ENCODE results near the gene UCK2. TPM values are rescaled to one million over a fixed set of nuclear protein-coding genes. Genes with fewer than 3 reads are reported as not detected.

UCK2 gene
- total and polyA plus RNA-seq, 4 donors, result 9.6 to 22.0 (median 14.1) TPM

DNA sequence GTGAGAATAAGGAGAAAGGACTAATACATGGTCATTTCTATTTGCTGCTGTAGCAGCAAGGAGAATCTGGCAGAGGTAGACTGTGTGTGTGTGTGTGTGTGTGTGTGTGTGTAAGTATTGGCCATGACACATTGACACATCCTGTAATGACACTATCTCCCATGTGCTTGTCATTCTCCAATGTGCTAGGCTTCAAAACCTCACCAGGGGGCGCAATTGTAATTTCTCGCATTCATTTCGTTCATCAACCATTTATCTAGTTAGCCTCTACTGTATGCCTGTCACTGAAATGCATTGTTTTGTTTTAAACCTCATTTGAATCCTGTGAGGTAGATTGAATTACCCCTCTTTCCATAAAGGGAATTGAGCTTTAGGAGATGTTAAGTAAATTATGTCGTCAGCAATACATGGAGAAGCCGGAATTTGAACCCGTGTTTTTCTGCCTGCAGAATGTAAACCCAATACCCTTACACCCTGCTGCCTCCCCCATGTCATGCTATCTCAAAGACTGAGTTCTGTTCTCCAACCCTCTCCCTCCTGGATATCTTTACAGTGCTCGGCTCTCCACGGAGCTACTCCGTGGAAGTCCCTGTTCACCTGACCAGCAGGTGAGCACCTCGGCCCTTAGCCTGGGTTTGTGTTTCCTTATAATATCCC, 100.8 kb downstream of the UCK2 start:
- Histone ChIP-seq H3K4me3 (no peak overlapping the region), H3K9me3 (ENCODE audit: control insufficient read depth in 4 of 4, insufficient read depth in 3 of 4, low read length in 3 of 4) (no peaks in the 10 kb centered on the region), H3K27ac (ENCODE audit: low read depth in 1 of 2, low read length in 1 of 2) (no peak overlapping the region), H3K27me3 (ENCODE audit: control insufficient read depth in 3 of 3, insufficient read depth in 3 of 3, low read length in 2 of 3) (no peaks in the 10 kb centered on the region), H3K36me3 (ENCODE audit: control insufficient read depth in 4 of 4, insufficient read depth in 4 of 4, low read length in 4 of 4) (no peaks in the 10 kb centered on the region), H3K9ac (ENCODE audit: insufficient read depth in 1 of 2, low read length in 2 of 2) (no peak overlapping the region), H3K4me1 (ENCODE audit: control insufficient read depth in 5 of 5, insufficient read depth in 5 of 5, low read length in 5 of 5) (no peaks in the 10 kb centered on the region)
- WGBS, 2 donors, result 67 to 68% methylated on average over 10 of the region's 10 CpGs
- ATAC-seq (ENCODE audit: insufficient read depth, low FRiP score) (no peak), DNase-seq (peak in 2 of 3 donors; percentile 37 to 44)
- TF ChIP-seq, protein P1, sequence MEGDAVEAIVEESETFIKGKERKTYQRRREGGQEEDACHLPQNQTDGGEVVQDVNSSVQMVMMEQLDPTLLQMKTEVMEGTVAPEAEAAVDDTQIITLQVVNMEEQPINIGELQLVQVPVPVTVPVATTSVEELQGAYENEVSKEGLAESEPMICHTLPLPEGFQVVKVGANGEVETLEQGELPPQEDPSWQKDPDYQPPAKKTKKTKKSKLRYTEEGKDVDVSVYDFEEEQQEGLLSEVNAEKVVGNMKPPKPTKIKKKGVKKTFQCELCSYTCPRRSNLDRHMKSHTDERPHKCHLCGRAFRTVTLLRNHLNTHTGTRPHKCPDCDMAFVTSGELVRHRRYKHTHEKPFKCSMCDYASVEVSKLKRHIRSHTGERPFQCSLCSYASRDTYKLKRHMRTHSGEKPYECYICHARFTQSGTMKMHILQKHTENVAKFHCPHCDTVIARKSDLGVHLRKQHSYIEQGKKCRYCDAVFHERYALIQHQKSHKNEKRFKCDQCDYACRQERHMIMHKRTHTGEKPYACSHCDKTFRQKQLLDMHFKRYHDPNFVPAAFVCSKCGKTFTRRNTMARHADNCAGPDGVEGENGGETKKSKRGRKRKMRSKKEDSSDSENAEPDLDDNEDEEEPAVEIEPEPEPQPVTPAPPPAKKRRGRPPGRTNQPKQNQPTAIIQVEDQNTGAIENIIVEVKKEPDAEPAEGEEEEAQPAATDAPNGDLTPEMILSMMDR (IDR thresholded peaks at IDR 0.05; ENCODE audit: control extremely low read depth, extremely low read depth), result peak; percentile 27

DNA sequence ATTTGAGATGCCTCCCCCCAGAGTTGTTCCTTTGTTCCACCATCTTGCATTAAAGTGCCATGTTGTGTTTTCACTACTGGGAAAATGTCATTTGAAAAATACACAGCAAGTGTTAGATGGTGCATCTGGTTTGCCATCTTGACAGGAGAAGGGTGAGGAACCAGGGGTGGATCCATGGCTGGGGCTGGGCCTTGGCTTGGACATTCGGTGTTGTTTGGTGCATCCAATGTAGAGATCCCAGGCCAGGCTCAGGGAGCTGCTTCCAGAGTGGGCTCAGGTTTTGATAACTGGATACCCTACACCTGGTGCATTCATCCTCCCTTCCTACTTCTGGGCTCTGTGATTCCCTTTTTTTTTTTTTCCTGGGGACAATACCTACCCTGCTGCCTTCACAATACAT, 103.5 kb downstream of the UCK2 start:
- ATAC-seq (ENCODE audit: insufficient read depth, low FRiP score) (no peak), DNase-seq (no peak)
- Histone ChIP-seq H3K36me3 (ENCODE audit: control insufficient read depth in 4 of 4, insufficient read depth in 4 of 4, low read length in 4 of 4) (no peaks in the 10 kb centered on the region), H3K27me3 (ENCODE audit: control insufficient read depth in 3 of 3, insufficient read depth in 3 of 3, low read length in 2 of 3) (no peaks in the 10 kb centered on the region), H3K27ac (ENCODE audit: low read depth in 1 of 2, low read length in 1 of 2) (no peak overlapping the region), H3K9ac (ENCODE audit: insufficient read depth in 1 of 2, low read length in 2 of 2) (no peak overlapping the region), H3K9me3 (ENCODE audit: control insufficient read depth in 4 of 4, insufficient read depth in 3 of 4, low read length in 3 of 4) (peaks cover 0 to 2% (median 0%) of the 10 kb centered on the region in 4 donors), H3K4me3 (no peak overlapping the region), H3K4me1 (ENCODE audit: control insufficient read depth in 5 of 5, insufficient read depth in 5 of 5, low read length in 5 of 5) (no peaks in the 10 kb centered on the region)
- TF ChIP-seq, protein P1 (IDR thresholded peaks at IDR 0.05; ENCODE audit: control extremely low read depth, extremely low read depth), result no peak
- 81 to 98% methylated on average over 1 of the region's 1 CpG for WGBS, 2 donors

DNA sequence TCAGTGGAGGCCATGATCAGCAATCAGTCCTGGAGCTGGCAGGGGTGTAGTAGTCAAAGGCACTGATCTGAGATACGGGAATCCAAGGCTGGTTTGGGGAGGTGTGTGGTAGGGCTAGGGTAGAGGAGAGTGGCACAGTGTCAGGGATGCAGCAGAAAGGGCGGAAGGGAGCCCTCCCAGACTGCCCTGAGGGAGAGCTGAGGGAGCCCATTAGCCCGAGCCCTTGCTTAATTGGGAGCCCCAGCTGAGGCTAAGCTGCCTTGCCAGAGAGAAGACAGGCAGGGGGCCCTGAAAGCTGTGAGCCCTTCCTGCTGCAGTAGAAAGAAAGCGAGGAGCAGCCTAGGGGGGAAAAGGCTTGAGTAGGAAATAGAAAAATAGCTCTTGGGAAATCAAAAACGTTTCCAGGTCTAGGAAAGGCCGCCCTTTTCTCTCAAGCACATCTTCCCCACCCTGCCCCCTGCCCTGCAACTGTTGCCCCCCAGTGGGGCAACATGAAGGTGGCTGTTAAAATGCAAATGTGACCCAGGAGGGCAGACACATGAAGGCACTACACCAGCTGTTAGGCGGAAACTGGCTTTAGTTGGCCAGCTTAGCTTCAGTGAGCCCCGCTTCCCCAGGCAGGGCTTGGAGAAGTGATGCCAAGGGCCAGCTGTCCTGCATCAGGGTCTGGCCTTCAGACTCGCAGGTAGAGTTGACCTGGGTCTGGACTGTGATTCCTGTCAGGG, 106.2 kb downstream of the UCK2 start:
- WGBS, 2 donors, result 78% methylated on average over 9 of the region's 9 CpGs
- no peak for DNase-seq
- Histone ChIP-seq H3K27ac (ENCODE audit: low read depth in 1 of 2, low read length in 1 of 2) (no peak overlapping the region), H3K4me1 (ENCODE audit: control insufficient read depth in 5 of 5, insufficient read depth in 5 of 5, low read length in 5 of 5) (no peaks in the 10 kb centered on the region), H3K4me3 (no peak overlapping the region), H3K27me3 (ENCODE audit: control insufficient read depth in 3 of 3, insufficient read depth in 3 of 3, low read length in 2 of 3) (no peaks in the 10 kb centered on the region), H3K9me3 (ENCODE audit: control insufficient read depth in 4 of 4, insufficient read depth in 3 of 4, low read length in 3 of 4) (peaks cover 0 to 2% (median 0%) of the 10 kb centered on the region in 4 donors), H3K9ac (ENCODE audit: insufficient read depth in 1 of 2, low read length in 2 of 2) (no peak overlapping the region), H3K36me3 (ENCODE audit: control insufficient read depth in 4 of 4, insufficient read depth in 4 of 4, low read length in 4 of 4) (no peaks in the 10 kb centered on the region)
- TF ChIP-seq, protein P1 (IDR thresholded peaks at IDR 0.05; ENCODE audit: control extremely low read depth, extremely low read depth), result no peak
- no peak for ATAC-seq (ENCODE audit: insufficient read depth, low FRiP score)

All from lung (tissue), 12 donors.